Heart right ventricle (tissue), 16 donors: Measurements from ENCODE around the gene LAMA5. TPM values are rescaled to one million over a fixed set of nuclear protein-coding genes. Genes with fewer than 3 reads are reported as not detected.

Experiments
- ATAC-seq, 8 donors: fragments of 200-7000 bp; cut with Tn5 transposase; one replicate each; pipeline ENCODE4 v1.9.1; 2020; ENCODE audit warnings: mild to moderate bottlenecking in 8 of 8, moderate library complexity in 8 of 8, moderate number of reproducible peaks in 1 of 8
- DNase-seq, 2 donors: peaks; one replicate each; pipeline ENCODE4 v3.0.0-alpha.2; 2020
- H3K27ac ChIP-seq, 10 donors: fragments of 200-600 bp; sonication (generic) in 2 of 10; one replicate each; pipeline versions ENCODE4 v1.5.0 to v1.8.0; 2020 to 2022; ENCODE audit warnings: mild to moderate bottlenecking in 3 of 10
- H3K27me3 ChIP-seq, 7 donors: fragments of 200-600 bp; one replicate each; pipeline ENCODE4 v1.8.0; 2021 to 2022; ENCODE audit warnings: mild to moderate bottlenecking in 2 of 7
- H3K36me3 ChIP-seq, 9 donors: fragments of 200-600 bp; sonication (generic) in 1 of 9; one replicate each; pipeline versions ENCODE4 v1.5.0 to v1.8.0; 2020 to 2022; ENCODE audit warnings: mild to moderate bottlenecking in 2 of 9
- H3K4me1 ChIP-seq, 9 donors: fragments of 200-600 bp; sonication (generic) in 1 of 9; one replicate each; pipeline versions ENCODE4 v1.5.0 to v1.8.0; 2020 to 2022; ENCODE audit warnings: mild to moderate bottlenecking in 4 of 9
- H3K4me3 ChIP-seq, 10 donors: fragments of 200-600 bp; sonication (generic) in 2 of 10; one replicate each; pipeline versions ENCODE4 v1.5.0 to v1.8.0; 2020 to 2022; ENCODE audit warnings: mild to moderate bottlenecking in 7 of 10, moderate library complexity in 2 of 10
- H3K9me3 ChIP-seq, 11 donors: fragments of 200-600 bp in 10 of 11; sonication (generic) in 2 of 11; one replicate each; pipeline versions ENCODE4 v1.5.0 to v1.8.0; 2013 to 2022; ENCODE audit warnings: mild to moderate bottlenecking in 2 of 11, control low read depth in 1 of 11, moderate library complexity in 1 of 11
- CTCF ChIP-seq, 9 donors: fragments of 200-600 bp; sonication (generic) in 2 of 9; IDR thresholded peaks; one replicate each; pipeline versions ENCODE4 v1.5.0 to v1.8.0; 2021 to 2022; ENCODE audit warnings: antibody characterized with exemption in 9 of 9, mild to moderate bottlenecking in 5 of 9, moderate library complexity in 1 of 9
- WGBS, 2 donors: extraction: QIAGEN DNeasy Blood & Tissue Kit; methylation state at CpG; one replicate each; pipeline ENCODE4 v1.1.7; 2013; ENCODE audit warnings: inconsistent platforms in 1 of 2; 5-methylcytosine and 5-hydroxymethylcytosine counted together
- intact Hi-C, 10 donors: fragments of 100-400 bp; cut with DNase I; formaldehyde crosslinking; loops; one replicate each; pipeline versions ENCODE4 v1.11.1 to v1.14.2; 2022
- polyA plus RNA-seq, 2 donors: library from polyadenylated mRNA; stranded (reverse); fragments of 200-250 nt; gene quantifications; one replicate each; pipeline ENCODE4 v1.2.3, GENCODE V29; 2013
- total RNA-seq, 10 donors: library from RNA; stranded (reverse); fragmentation: NEBNext Ultra II Directional in 3 of 10; extraction: Animal tissue kit (Norgen Biotek cat#: 25700) in 3 of 10; gene quantifications; one replicate each; pipeline versions ENCODE4 v1.2.1 to v1.2.4, GENCODE V29; 2021 to 2023
- donor health status: Arrhythmogenic right ventricular cardiomyopathy.
- donor health status: ischemic (EF 13 %, LVEDD 7.1; RV severe dilation, severe dysfunction).
- donor health status: healthy with polysubstance abuse.
- donor health status: DM: no; HTN: yes; CAD: no.
- donor health status: DM: no; HTN: no; CAD: no.
- donor health status: ischemic (EF 25% LVEDD 6.9; RV normal size, moderate dysfunction).
- donor health status: ischemic (EF 25% LVEDD 5.7; RV mildly dilated, moderate dysfunction).
- donor health status: healthy.
- donor health status: DM: yes; HTN: yes; CAD: no.
- donor health status: Ischemic cardiomyopathy.
- donor health status: ischemic (EF 35%, LVEDD 5.7; RV mildly dilated, moderate dysfunction).
- donor health status: nonischemic (EF 11% LVEDD 7.7; RV severe dilation, severe dysfunction).
- donor health status: DM: yes; HTN: yes; CAD: no.
- donor health status: PGD.
- donor health status: ischemic (EF 29% LVEDD 5.4; RV normal size, mild dysfunction).
- donor health status: nonischemic (EF 23%, LVEDD 6.1; RV moderate dilation, normal function).

The LAMA5 gene
- total and polyA plus RNA-seq, 12 donors: 53.9 to 358 (median 76.5) TPM

- Histone ChIP-seq H3K4me3 (peak overlapping the region in 9 of 10 donors; percentile 70 to 95 (median 91)), H3K27me3 (peaks cover 0 to 53% (median 0%) of the 10 kb centered on the region in 7 donors), H3K36me3 (peaks cover 0 to 9% (median 0%) of the 10 kb centered on the region in 9 donors), H3K4me1 (peaks cover 57 to 91% (median 88%) of the 10 kb centered on the region in 9 donors), H3K27ac (peak overlapping the region; percentile 80 to 99 (median 94)), H3K9me3 (no peaks in the 10 kb centered on the region)
- intact Hi-C loops: loop anchor here in 2 of 10 donors (2.0 to 5.0 kb wide), 2 partner anchors 16 to 63 kb away; partner anchors contain the start of gene ADRM1 (in 1 of the 2)
- WGBS, 2 donors: 41 to 43% methylated on average over 26 to 27 of the region's 27 CpGs
- no peak for TF ChIP-seq CTCF (IDR thresholded peaks at IDR 0.05)
- ATAC-seq: peak; percentile 5 to 68 (median 54)
- DNase-seq: peak; percentile 69 to 71
These were observed 2.0 kb downstream of the LAMA5 start for GRCh38 chr20:62364911-62365736.

- peak overlapping the region; percentile 80 to 99 (median 94) for H3K27ac ChIP-seq
- DNase-seq (peak; percentile 61 to 68), ATAC-seq (peak in 7 of 8 donors; percentile 9 to 51 (median 31))
- peaks cover 0 to 44% (median 0%) of the 10 kb centered on the region in 7 donors for H3K27me3 ChIP-seq
- H3K36me3 ChIP-seq: peaks cover 0 to 9% (median 0%) of the 10 kb centered on the region in 9 donors
- intact Hi-C loops: loop anchor here in 1 of 10 donors (2.0 kb wide), 1 partner anchor 17 kb away; no protein-coding TSS in a partner anchor
- H3K9me3 ChIP-seq: no peaks in the 10 kb centered on the region
- H3K4me3 ChIP-seq: peak overlapping the region in 9 of 10 donors; percentile 70 to 95 (median 91)
- 60 to 65% methylated on average over 22 of the region's 22 CpGs for WGBS, 2 donors
- TF ChIP-seq CTCF (IDR thresholded peaks at IDR 0.05): no peak
- peaks cover 63 to 91% (median 88%) of the 10 kb centered on the region in 9 donors for H3K4me1 ChIP-seq
These were observed 2.9 kb downstream of the LAMA5 start for GRCh38 chr20:62363920-62364851.

GRCh38 chr20:62362991-62363919, 3.9 kb downstream of the LAMA5 start:
- H3K4me1 ChIP-seq: peaks cover 63 to 91% (median 88%) of the 10 kb centered on the region in 9 donors
- H3K4me3 ChIP-seq: peak overlapping the region in 3 of 10 donors; percentile 11 to 95 (median 93)
- TF ChIP-seq CTCF (IDR thresholded peaks at IDR 0.05): peak in 5 of 9 donors; percentile 7 to 32 (median 22)
- peak; percentile 19 to 31 for DNase-seq
- H3K27me3 ChIP-seq: peaks cover 0 to 35% (median 0%) of the 10 kb centered on the region in 7 donors
- H3K27ac ChIP-seq: peak overlapping the region; percentile 41 to 99 (median 94)
- intact Hi-C loops: no loop called here
- WGBS, 2 donors: 54 to 58% methylated on average over 20 of the region's 20 CpGs
- peaks cover 0 to 9% (median 0%) of the 10 kb centered on the region in 9 donors for H3K36me3 ChIP-seq
- ATAC-seq: no peak
- H3K9me3 ChIP-seq: no peaks in the 10 kb centered on the region
